Measurements from ENCODE around the gene KCNH2.

GRCh38 chr7:150916670-150917069 lies 61.5 kb downstream of the KCNH2 start:
- TF ChIP-seq CTCF (IDR thresholded peaks at IDR 0.05) (no peak), POLR2A (IDR thresholded peaks at IDR 0.05) (no peak)
